Karpas-422 (cell line): ENCODE measurements around the gene C20orf204. TPM values are rescaled to one million over a fixed set of nuclear protein-coding genes. Genes with fewer than 3 reads are reported as not detected.

Experiments used
- DNase-seq: peaks from one replicate; pipeline ENCODE4 v3.0.0-alpha.2; 2015
- H2AFZ ChIP-seq: fragments of 200-600 bp; sonication (generic); 2 replicates; pipeline ENCODE4 v1.6.1; 2014; ENCODE audit warnings: antibody characterized with exemption, low read length, mixed read lengths
- H3K27ac ChIP-seq: fragments of 200-600 bp; sonication (generic); 2 replicates; pipeline ENCODE4 v1.5.1; 2014; ENCODE audit warnings: mild to moderate bottlenecking, low read length, moderate library complexity
- H3K27me3 ChIP-seq: fragments of 200-600 bp; sonication (generic); 2 replicates; pipeline ENCODE4 v1.6.1; 2014; ENCODE audit warnings: low read length, mixed read lengths
- H3K36me3 ChIP-seq: fragments of 200-600 bp; sonication (generic); 2 replicates; pipeline ENCODE4 v1.6.1; 2014; ENCODE audit warnings: low read length, mixed read lengths; ENCODE audit not compliant: insufficient read depth
- H3K4me1 ChIP-seq: fragments of 200-600 bp; sonication (generic); 2 replicates; pipeline ENCODE4 v1.6.1; 2014; ENCODE audit warnings: mild to moderate bottlenecking, low read length, mixed read lengths
- H3K4me2 ChIP-seq: fragments of 200-600 bp; sonication (generic); 2 replicates; pipeline ENCODE4 v1.6.1; 2014; ENCODE audit warnings: low read length, low read depth, mild to moderate bottlenecking; ENCODE audit not compliant: poor library complexity, severe bottlenecking
- H3K4me3 ChIP-seq: fragments of 200-600 bp; sonication (generic); 2 replicates; pipeline ENCODE4 v1.5.1; 2014; ENCODE audit warnings: mild to moderate bottlenecking, antibody characterized with exemption, low read length, mixed read lengths
- H3K79me2 ChIP-seq: fragments of 200-600 bp; sonication (generic); 2 replicates; pipeline ENCODE4 v1.6.1; 2014; ENCODE audit warnings: mild to moderate bottlenecking, low read length, mixed read lengths
- H3K9ac ChIP-seq: fragments of 200-600 bp; sonication (generic); 2 replicates; pipeline ENCODE4 v1.6.0; 2014; ENCODE audit warnings: low read length
- H3K9me2 ChIP-seq: fragments of 200-600 bp; sonication (generic), shearing (Covaris generic); replicated peaks from 2 replicates; pipeline ENCODE4 v1.6.0; 2014; ENCODE audit warnings: mild to moderate bottlenecking, low read length, moderate library complexity; ENCODE audit not compliant: insufficient read depth
- H3K9me3 ChIP-seq: fragments of 300-700, 200-600 bp; sonication (generic); 2 replicates; pipeline ENCODE4 v1.6.1; 2014; ENCODE audit warnings: low read length, mixed read lengths
- H4K20me1 ChIP-seq: fragments of 200-600 bp; sonication (generic); 2 replicates; pipeline ENCODE4 v1.6.1; 2014; ENCODE audit warnings: mild to moderate bottlenecking, antibody characterized with exemption, low read length, low read depth; ENCODE audit not compliant: insufficient read depth
- total RNA-seq: library from RNA; depleted of rRNA; stranded (reverse); fragments of >200 nt; shearing (Covaris generic); gene quantifications from 2 replicates; pipeline ENCODE4 v1.2.3, GENCODE V29; 2014; ENCODE audit warnings: low replicate concordance

Gene C20orf204
- total RNA-seq, 1 experiment from 2014 or later, result 0.45 TPM

DNA sequence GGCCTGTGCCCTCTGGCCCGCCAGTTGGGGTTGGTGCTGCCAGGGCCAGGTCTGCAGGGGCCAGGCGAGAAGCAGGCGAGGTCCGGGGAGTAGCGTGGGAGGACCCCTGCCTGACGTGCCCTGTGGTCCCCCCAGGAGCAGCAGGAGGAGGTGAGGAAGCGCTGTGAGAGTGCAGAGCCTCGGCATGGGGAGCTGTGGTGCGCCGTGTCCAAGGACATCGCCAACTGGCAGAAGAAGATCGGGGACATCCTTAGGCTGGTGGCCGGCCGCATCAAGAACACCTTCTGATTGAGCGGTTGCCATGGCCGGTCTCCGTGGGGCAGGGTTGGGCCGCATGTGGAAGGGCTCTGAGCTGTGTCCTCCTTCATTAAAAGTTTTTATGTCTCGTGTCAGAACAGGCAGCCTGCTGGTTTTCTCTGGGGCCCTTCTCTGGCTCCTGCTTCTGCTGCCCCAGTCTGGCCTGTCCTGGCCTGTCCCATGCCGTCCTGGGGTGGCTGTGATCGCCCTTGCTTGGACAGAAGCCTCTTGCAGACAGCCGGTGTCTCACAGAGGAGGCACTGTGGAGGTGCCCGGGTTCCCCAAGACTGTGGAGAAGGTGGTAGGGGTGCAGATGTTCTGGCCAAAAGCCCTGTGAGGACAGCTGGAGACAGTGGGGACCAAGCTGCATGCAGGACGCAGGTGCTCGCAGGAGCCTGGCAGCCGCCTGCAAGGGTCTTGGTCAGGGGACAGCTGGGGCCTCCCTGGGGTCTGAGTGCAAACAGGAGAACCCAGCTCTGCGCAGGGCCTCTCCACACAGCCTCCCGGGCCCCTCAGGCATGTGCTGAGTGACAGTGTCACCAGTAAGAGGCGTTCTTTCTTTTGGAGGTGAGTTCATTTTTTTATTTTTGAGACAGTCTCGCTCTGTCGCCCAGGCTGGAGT lies 3.0 kb upstream of the C20orf204 start:
- Histone ChIP-seq H2AFZ (no peak overlapping the region), H3K4me1 (peaks cover 32% of the 10 kb centered on the region), H3K9ac (no peak overlapping the region), H3K27me3 (no peaks in the 10 kb centered on the region), H3K4me2 (no peak overlapping the region), H3K27ac (no peak overlapping the region), H3K79me2 (no peaks in the 10 kb centered on the region), H4K20me1 (0 out of 2 replicates have a peak, but pooled peaks cover 3% of the 10 kb centered on the region), H3K36me3 (no peaks in the 10 kb centered on the region), H3K4me3 (no peak overlapping the region), H3K9me2 (no peaks in the 10 kb centered on the region), H3K9me3 (no peaks in the 10 kb centered on the region)
- no peak for DNase-seq

DNA sequence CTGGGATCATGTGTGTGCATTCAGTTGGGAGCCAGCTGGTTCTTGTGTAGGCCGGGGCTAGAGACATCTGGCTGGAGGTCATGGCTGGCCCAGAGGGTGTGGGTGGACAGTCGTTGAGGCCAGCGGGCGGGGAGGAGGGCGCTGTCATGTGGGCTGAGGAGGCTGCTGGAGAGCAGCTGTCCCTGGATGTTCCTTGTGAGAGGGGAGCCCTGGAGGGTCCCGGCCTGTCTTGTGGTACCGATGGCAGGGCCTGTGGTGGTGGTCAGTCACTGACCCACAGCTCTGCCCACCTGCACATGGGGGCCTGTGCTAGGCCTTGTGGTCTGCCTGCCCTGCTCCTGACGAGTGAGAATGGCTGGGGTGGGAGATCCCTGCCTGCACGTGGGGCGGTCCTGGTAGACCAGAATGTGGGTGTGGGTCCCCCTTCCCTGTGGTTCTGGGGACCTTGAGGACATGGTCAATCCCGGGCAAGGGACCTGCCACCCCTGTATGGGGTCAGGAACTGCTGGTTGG lies 1.9 kb upstream of the C20orf204 start:
- no peak overlapping the region for H3K27ac ChIP-seq
- no peaks in the 10 kb centered on the region for H3K79me2 ChIP-seq
- no peak overlapping the region for H3K4me3 ChIP-seq
- no peak overlapping the region for H2AFZ ChIP-seq
- H3K36me3 ChIP-seq, result no peaks in the 10 kb centered on the region
- no peak overlapping the region for H3K4me2 ChIP-seq
- H3K4me1 ChIP-seq, result peaks cover 42% of the 10 kb centered on the region
- DNase-seq, result no peak
- H4K20me1 ChIP-seq, result 0 out of 2 replicates have a peak, but pooled peaks cover 3% of the 10 kb centered on the region
- H3K9me3 ChIP-seq, result no peaks in the 10 kb centered on the region
- H3K27me3 ChIP-seq, result no peaks in the 10 kb centered on the region
- no peaks in the 10 kb centered on the region for H3K9me2 ChIP-seq
- H3K9ac ChIP-seq, result no peak overlapping the region

DNA sequence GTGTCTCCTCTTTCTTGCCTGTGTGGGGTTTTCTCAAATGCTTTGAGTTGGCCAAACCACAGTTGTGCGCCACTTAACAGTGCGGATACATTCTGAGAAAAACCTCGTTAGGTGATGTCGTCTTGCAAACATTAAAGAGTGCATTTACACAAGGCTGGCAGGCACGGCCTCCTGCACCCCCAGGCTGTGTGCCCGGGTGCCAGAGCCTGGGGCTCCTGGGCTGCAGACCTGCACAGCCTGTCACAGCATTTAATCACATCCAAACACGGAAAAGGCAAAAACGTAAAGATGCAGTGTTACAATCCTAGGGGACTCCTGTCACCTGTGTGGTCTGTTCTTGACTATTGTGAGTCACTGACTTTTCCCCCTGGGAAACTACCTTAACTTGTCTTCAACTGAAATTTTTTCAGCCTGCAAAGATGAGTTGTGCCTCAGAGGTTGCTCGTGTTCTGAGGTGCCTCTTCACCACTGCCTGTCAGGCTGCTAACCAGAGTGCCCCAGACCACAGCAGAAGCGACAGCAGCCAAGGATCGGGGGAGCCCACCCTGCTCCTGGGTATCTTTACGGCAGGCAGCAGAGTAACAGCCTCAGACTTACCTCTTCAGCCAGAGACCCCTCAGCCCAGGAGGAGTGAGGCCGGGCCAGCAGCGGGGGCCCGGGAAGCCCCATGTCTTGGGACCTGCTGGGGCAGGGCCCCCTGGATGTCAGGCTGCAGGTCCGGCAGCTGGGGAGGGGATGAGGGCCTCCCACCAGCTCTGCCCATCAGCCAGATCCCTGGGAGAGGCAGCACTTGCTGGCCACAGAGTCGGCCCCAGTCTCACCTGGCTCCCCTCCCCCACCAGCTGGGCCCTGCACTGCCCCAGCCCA lies 683 bp upstream of the C20orf204 start:
- Histone ChIP-seq H3K79me2 (no peaks in the 10 kb centered on the region), H3K4me1 (peaks cover 50% of the 10 kb centered on the region), H3K9me2 (no peaks in the 10 kb centered on the region), H2AFZ (no peak overlapping the region), H3K27ac (no peak overlapping the region), H4K20me1 (0 out of 2 replicates have a peak, but pooled peaks cover 3% of the 10 kb centered on the region), H3K9me3 (no peaks in the 10 kb centered on the region), H3K4me2 (no peak overlapping the region), H3K27me3 (no peaks in the 10 kb centered on the region), H3K9ac (no peak overlapping the region), H3K36me3 (no peaks in the 10 kb centered on the region), H3K4me3 (no peak overlapping the region)
- DNase-seq, result no peak

DNA sequence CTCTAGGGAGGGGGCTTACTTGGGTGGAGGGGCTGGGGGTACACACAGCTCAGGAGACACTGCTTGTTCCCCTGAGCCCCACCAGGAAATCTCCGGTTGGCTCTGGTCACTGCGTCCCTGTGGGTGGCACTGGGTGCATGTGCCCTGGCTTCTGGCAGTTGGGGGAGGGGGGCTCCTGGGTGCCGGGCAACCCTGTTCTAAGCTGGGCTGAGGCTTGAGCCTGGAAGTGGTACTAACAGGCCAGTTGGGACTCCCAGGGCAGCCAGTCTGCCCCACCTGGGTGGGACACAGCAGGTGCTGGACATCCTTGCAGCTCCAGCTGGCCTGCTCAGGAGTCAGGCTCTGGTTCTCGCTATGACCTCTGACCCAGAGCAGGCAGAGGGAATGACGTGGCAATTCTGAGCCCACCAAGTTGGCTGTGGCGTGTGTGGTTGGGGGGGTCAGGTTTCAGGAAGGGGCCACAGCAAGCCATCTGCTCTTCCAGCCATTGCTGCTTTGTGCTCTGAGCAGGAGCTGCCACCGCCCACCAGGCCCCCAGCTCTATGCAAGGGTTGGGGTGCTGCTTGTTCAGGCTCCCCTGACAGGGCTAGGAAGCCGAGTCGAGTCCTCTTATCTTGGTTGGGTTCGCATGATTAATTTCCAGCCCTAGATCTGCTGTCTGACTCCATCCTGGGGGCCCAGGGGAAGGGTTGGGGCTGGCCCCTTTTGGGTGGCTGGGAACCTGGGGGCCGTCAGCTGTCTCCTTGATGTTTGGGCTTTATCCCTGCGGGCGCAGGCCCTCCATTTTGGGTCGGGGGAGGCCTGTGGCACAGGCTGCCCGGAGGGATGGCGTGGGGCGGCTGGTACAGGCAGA lies 590 bp downstream of the C20orf204 start:
- Histone ChIP-seq H2AFZ (no peak overlapping the region), H3K9me2 (no peaks in the 10 kb centered on the region), H3K9ac (no peak overlapping the region), H3K79me2 (no peaks in the 10 kb centered on the region), H3K9me3 (no peaks in the 10 kb centered on the region), H3K4me2 (no peak overlapping the region), H3K4me3 (no peak overlapping the region), H3K36me3 (no peaks in the 10 kb centered on the region), H3K4me1 (peaks cover 50% of the 10 kb centered on the region), H3K27ac (no peak overlapping the region), H4K20me1 (0 out of 2 replicates have a peak, but pooled peaks cover 3% of the 10 kb centered on the region), H3K27me3 (no peaks in the 10 kb centered on the region)
- no peak for DNase-seq

DNA sequence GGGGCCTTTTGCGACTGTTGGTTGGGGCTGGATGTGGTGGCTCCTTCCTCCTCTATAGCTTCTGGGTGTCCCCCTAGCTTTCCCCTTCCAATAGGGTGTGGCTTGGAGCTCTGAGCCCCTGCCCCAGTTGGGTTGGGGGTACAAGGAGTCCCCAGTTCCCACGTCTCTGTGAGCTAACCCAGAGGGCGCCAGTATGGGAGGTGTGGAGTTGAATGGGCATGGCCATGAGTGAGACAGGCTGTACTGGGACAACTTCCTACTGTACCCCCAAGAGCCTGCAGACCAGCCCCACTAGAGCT lies 1.2 kb downstream of the C20orf204 start:
- H3K36me3 ChIP-seq, result no peaks in the 10 kb centered on the region
- H3K9ac ChIP-seq, result no peak overlapping the region
- H3K9me2 ChIP-seq, result no peaks in the 10 kb centered on the region
- no peak overlapping the region for H3K27ac ChIP-seq
- H3K27me3 ChIP-seq, result no peaks in the 10 kb centered on the region
- H3K9me3 ChIP-seq, result no peaks in the 10 kb centered on the region
- H3K79me2 ChIP-seq, result no peaks in the 10 kb centered on the region
- no peak for DNase-seq
- H4K20me1 ChIP-seq, result 0 out of 2 replicates have a peak, but pooled peaks cover 3% of the 10 kb centered on the region
- H3K4me3 ChIP-seq, result no peak overlapping the region
- H2AFZ ChIP-seq, result no peak overlapping the region
- peaks cover 50% of the 10 kb centered on the region for H3K4me1 ChIP-seq
- peak overlapping the region; percentile 99 for H3K4me2 ChIP-seq

DNA sequence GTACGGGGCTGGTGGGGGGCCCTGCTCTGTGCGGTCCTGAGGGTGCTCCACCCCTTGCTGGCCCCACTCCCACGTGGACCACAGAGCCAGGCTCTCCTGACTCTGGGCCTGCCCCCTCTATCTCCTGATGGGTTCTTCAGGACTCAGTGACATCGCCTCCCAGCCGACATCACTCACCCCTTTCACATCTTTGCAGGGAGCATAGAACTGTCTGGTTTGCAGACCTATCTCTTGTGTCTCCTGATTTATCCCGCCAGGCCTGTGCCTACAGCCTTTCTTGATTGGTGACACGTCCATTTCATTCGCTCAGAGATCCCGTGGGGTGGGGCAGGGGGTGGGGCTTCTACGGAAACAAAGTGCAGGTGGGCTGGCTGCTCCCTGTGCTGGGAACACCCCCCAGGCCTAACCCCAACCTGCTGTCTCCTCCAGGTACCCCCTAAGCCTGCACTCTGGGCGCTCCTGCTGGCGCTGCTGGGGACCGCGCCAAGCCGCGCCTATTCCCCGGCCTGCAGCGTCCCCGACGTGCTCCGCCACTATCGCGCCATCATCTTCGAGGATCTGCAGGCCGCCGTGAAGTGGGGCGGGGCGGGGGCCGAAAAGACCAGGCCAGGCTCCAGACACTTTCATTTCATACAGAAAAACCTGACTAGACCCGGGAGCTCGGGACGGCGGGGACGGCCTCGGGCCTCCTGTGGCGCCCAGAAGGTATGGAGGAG lies 1.7 kb downstream of the C20orf204 start:
- Histone ChIP-seq H2AFZ (no peak overlapping the region), H3K36me3 (no peaks in the 10 kb centered on the region), H3K9me2 (no peaks in the 10 kb centered on the region), H3K27me3 (no peaks in the 10 kb centered on the region), H3K4me1 (peaks cover 50% of the 10 kb centered on the region), H3K4me3 (peak overlapping the region; percentile 73; the same call in 1 of the 2 replicates), H3K4me2 (peak overlapping the region; percentile 99), H3K9ac (peak overlapping the region; percentile 79; the same call in 1 of the 2 replicates), H3K9me3 (no peaks in the 10 kb centered on the region), H4K20me1 (0 out of 2 replicates have a peak, but pooled peaks cover 3% of the 10 kb centered on the region), H3K79me2 (no peaks in the 10 kb centered on the region), H3K27ac (no peak overlapping the region)
- DNase-seq, result peak; percentile 67

DNA sequence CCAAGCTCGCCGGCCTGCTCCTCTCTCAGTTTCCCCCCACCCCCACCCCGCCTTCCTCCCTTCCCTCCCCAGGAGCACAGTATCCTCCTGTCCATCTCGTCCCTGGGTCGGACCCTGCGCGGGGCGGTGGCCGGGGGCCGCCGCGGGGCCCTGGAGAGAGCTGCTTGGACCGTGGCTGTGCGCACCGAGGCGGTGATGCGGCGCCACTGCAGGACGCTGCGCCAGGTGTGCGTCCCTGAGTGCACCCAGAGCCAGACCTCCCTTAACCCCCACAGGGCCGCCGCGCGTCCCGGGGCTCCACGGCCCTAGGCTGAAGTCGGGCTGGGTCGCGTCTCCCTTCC lies 2.2 kb downstream of the C20orf204 start:
- Histone ChIP-seq H3K27me3 (no peaks in the 10 kb centered on the region), H3K9ac (peak overlapping the region; percentile 79), H3K36me3 (no peaks in the 10 kb centered on the region), H3K79me2 (no peaks in the 10 kb centered on the region), H3K4me2 (peak overlapping the region; percentile 99), H3K4me1 (peaks cover 50% of the 10 kb centered on the region), H2AFZ (peak overlapping the region; percentile 98; the same call in 1 of the 2 replicates), H4K20me1 (0 out of 2 replicates have a peak, but pooled peaks cover 3% of the 10 kb centered on the region), H3K9me2 (no peaks in the 10 kb centered on the region), H3K4me3 (peak overlapping the region; percentile 73), H3K27ac (0 out of 2 replicates have a peak overlapping the region, but pooled peaks have one; percentile 70), H3K9me3 (no peaks in the 10 kb centered on the region)
- DNase-seq, result no peak
